Testis (tissue), 3 donors: Measurements from ENCODE around the gene CACNB1. TPM values are rescaled to one million over a fixed set of nuclear protein-coding genes. Genes with fewer than 3 reads are reported as not detected.

ENCODE experiments used
- DNase-seq: peaks from one replicate; pipeline ENCODE4 v3.0.0-alpha.2; 2019
- H3K27ac ChIP-seq, 2 donors: fragments of 200-600 bp; sonication (generic); one replicate each; pipeline ENCODE4 v1.5.1; 2019
- H3K27me3 ChIP-seq: fragments of 200-600 bp; sonication (generic); one replicate; pipeline ENCODE4 v1.5.1; 2019
- H3K36me3 ChIP-seq: fragments of 200-600 bp; sonication (generic); one replicate; pipeline ENCODE4 v1.5.1; 2017; ENCODE audit warnings: low read depth; ENCODE audit errors: missing control alignments
- H3K4me1 ChIP-seq: fragments of 200-600 bp; sonication (generic); one replicate; pipeline ENCODE4 v1.5.1; 2019
- H3K4me3 ChIP-seq, 2 donors: fragments of 200-600 bp; sonication (generic); one replicate each; pipeline ENCODE4 v1.5.1; 2017 to 2019
- H3K9me3 ChIP-seq: fragments of 200-600 bp; sonication (generic); one replicate; pipeline ENCODE4 v1.5.1; 2017
- POLR2A ChIP-seq: fragments of 450-650 bp; IDR thresholded peaks from one replicate; pipeline ENCODE4 v1.6.1; 2017; ENCODE audit warnings: antibody characterized with exemption, mild to moderate bottlenecking, moderate library complexity
- WGBS, 2 donors: methylation state at CpG; one replicate each; pipeline ENCODE4 v1.1.5; 2018; 5-methylcytosine and 5-hydroxymethylcytosine counted together
- intact Hi-C: fragments of 100-400 bp; cut with DNase I; formaldehyde crosslinking; loops from one replicate; pipeline ENCODE4 v1.15.1; 2023; ENCODE audit warnings: low total_unique reads
- polyA plus RNA-seq: library from polyadenylated mRNA; stranded (reverse); fragments of 350-450 nt; fragmentation: Illumina TruSeq; extraction: RNeasy Lipid Tissue Mini Kit (QIAGEN cat#74804); gene quantifications from one replicate; pipeline ENCODE4 v1.2.3, GENCODE V29; 2014; ENCODE audit warnings: low read depth, low replicate concordance; ENCODE audit not compliant: insufficient read depth
- total RNA-seq, 2 donors: library from RNA; depleted of rRNA; stranded (reverse); fragments of >200 nt; gene quantifications; one replicate each; pipeline ENCODE4 v1.2.3, GENCODE V29; 2016
- TF ChIP-seq, protein P1 (sequence below), 3 experiments: fragments of 450-650 bp in 2 of 3; fragments of 200-600 bp in 1 of 3; sonication (generic) in 1 of 3; IDR thresholded peaks; one replicate each; pipeline ENCODE4 v1.5.1; 2016 to 2019; ENCODE audit warnings: antibody characterized with exemption in 3 of 3, mild to moderate bottlenecking in 2 of 3, moderate library complexity in 1 of 3

The CACNB1 gene
- total and polyA plus RNA-seq, 3 donors from 2014 or later, result 11.3 to 19.8 (median 18.1) TPM

DNA sequence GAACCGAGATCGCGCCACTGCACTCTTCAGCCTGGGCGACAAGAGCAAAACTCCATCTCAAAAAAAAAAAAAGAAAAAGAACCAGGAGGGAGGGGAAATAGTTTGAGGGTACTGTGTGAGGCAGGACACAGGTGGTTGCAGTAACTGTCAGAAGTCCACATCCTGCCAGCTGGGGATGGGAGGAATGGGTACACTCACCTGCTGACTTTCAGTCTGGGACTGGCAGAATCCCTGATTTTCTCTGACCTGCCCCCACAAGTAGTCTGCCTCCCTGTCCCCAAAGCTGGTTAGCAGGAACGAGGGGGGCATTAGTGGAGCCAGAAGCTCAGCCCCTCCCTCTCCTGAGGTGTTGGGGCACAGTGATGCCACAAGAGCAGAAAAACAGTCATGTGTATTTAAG is 24.4 kb downstream of the CACNB1 start:
- no peak overlapping the region for H3K27ac ChIP-seq
- intact Hi-C loops, result no loop called here
- WGBS, 2 donors, result 56 to 74% methylated on average over 5 of the region's 5 CpGs
- TF ChIP-seq, protein P1, sequence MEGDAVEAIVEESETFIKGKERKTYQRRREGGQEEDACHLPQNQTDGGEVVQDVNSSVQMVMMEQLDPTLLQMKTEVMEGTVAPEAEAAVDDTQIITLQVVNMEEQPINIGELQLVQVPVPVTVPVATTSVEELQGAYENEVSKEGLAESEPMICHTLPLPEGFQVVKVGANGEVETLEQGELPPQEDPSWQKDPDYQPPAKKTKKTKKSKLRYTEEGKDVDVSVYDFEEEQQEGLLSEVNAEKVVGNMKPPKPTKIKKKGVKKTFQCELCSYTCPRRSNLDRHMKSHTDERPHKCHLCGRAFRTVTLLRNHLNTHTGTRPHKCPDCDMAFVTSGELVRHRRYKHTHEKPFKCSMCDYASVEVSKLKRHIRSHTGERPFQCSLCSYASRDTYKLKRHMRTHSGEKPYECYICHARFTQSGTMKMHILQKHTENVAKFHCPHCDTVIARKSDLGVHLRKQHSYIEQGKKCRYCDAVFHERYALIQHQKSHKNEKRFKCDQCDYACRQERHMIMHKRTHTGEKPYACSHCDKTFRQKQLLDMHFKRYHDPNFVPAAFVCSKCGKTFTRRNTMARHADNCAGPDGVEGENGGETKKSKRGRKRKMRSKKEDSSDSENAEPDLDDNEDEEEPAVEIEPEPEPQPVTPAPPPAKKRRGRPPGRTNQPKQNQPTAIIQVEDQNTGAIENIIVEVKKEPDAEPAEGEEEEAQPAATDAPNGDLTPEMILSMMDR (IDR thresholded peaks at IDR 0.05), result no peak
- TF ChIP-seq POLR2A, result no peak
- no peaks in the 10 kb centered on the region for H3K27me3 ChIP-seq
- no peaks in the 10 kb centered on the region for H3K9me3 ChIP-seq
- no peaks in the 10 kb centered on the region for H3K36me3 ChIP-seq
- H3K4me1 ChIP-seq, result no peaks in the 10 kb centered on the region
- no peak for DNase-seq
- H3K4me3 ChIP-seq, result no peak overlapping the region

DNA sequence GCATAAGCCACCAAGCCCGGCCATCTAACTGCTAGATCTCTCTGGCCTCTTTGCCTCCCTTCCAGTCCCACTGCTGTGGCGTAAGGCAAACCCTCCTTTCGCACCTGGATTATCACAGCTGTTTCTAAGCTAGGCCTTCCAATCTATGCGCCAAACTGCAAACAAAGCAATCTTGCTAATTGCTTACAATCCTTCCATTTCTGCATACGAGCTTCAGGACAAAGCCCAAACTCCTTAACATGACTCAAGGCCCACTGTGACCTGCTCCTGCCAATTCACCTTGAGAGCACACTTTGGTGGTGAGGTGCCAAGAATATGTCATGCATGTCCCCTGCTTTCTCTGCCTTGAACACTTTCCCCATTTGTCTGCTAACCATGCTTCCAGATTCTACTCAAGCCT is 25.5 kb downstream of the CACNB1 start:
- Histone ChIP-seq H3K27me3 (no peaks in the 10 kb centered on the region), H3K9me3 (no peaks in the 10 kb centered on the region), H3K4me3 (no peak overlapping the region), H3K27ac (no peak overlapping the region), H3K4me1 (no peaks in the 10 kb centered on the region), H3K36me3 (no peaks in the 10 kb centered on the region)
- 81 to 82% methylated on average over 5 of the region's 5 CpGs for WGBS, 2 donors
- no peak for TF ChIP-seq POLR2A
- TF ChIP-seq, protein P1 (IDR thresholded peaks at IDR 0.05), result no peak
- intact Hi-C loops, result no loop called here
- DNase-seq, result no peak

DNA sequence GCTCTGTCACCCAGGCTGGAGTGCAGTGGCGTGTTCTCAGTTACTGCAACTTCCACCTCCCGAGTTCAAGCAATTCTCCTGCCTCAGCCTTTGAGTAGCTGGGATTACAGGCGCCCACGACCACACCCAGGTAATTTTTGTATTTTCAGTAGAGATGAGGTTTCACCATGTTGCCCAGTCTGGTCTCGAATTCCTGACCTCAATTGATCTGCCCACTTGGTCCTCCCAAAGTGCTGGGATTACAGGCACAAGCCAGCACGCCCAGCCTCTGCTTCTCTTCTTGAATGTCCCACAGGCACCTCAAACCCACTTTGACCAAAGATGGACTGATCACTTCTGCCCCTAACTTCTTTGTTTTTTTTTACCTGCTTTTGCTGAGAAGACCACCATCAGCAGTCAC is 26.9 kb downstream of the CACNB1 start:
- WGBS, 2 donors, result 80 to 89% methylated on average over 6 of the region's 6 CpGs
- no peak for DNase-seq
- no peaks in the 10 kb centered on the region for H3K9me3 ChIP-seq

DNA sequence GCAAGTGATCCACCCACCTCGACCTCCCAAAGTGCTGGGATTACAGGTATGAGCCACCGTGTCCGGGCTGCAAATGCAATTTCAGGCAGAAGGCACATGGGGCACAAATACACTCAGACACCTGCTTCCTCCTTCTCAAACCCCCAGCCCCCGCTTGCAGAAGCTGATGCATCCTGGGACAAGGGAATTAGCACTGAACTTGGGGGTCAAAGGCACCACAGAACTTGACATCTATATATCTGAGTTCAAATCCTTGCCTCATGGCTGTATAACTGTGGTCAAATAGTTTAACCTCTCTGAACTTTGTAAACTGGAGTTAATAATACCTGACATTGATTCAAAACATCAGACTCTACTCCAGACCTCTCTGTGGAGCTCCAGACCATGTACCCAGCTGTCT is 27.4 kb downstream of the CACNB1 start:
- no peak overlapping the region for H3K27ac ChIP-seq
- H3K4me3 ChIP-seq, result no peak overlapping the region
- H3K9me3 ChIP-seq, result no peaks in the 10 kb centered on the region
- DNase-seq, result no peak
- WGBS, 2 donors, result 76 to 83% methylated on average over 4 of the region's 4 CpGs
- no peaks in the 10 kb centered on the region for H3K36me3 ChIP-seq
- intact Hi-C loops, result no loop called here
- peaks cover 3% of the 10 kb centered on the region for H3K4me1 ChIP-seq
- no peak for TF ChIP-seq POLR2A
- TF ChIP-seq, protein P1 (IDR thresholded peaks at IDR 0.05), result no peak
- H3K27me3 ChIP-seq, result no peaks in the 10 kb centered on the region

More for the DNA sequence above, 26.9 kb downstream of the CACNB1 start:
- TF ChIP-seq, protein P1 (IDR thresholded peaks at IDR 0.05), result no peak
- TF ChIP-seq POLR2A, result no peak
- H3K27me3 ChIP-seq, result no peaks in the 10 kb centered on the region
- no peak overlapping the region for H3K4me3 ChIP-seq
- no peaks in the 10 kb centered on the region for H3K4me1 ChIP-seq
- intact Hi-C loops, result no loop called here
- no peaks in the 10 kb centered on the region for H3K36me3 ChIP-seq
- no peak overlapping the region for H3K27ac ChIP-seq

DNA sequence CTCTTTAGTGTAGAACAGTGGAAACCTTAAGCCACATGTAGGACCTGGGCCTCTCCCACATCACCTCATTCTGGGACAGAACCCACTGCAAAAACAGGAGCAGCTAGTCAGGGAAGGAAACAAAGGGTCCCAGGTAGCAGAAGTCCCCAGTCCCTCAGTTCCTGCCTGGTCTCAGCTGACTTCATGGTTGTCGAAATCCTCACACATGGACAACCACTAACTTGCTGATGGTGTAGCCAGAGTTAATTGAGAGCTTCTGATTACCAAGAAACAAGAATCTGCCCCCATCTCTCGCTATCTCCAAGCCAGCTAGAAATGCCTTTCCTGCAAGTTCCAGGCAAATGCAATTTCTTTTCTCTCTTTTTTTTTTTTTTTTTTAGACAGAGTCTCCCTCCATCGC is 28.0 kb downstream of the CACNB1 start:
- no peaks in the 10 kb centered on the region for H3K27me3 ChIP-seq
- H3K4me3 ChIP-seq, result no peak overlapping the region
- no peak for DNase-seq
- H3K36me3 ChIP-seq, result no peaks in the 10 kb centered on the region
- no peak overlapping the region for H3K27ac ChIP-seq
- intact Hi-C loops, result no loop called here
- TF ChIP-seq, protein P1 (IDR thresholded peaks at IDR 0.05), result no peak
- TF ChIP-seq POLR2A, result no peak
- 74 to 77% methylated on average over 2 to 3 of the region's 3 CpGs for whole genome bisulfite sequencing, 2 donors
- no peaks in the 10 kb centered on the region for H3K9me3 ChIP-seq
- peaks cover 4% of the 10 kb centered on the region for H3K4me1 ChIP-seq
